Esophagus mucosa (tissue), 1 donor: ENCODE measurements around the gene CTNND2. TPM values are rescaled to one million over a fixed set of nuclear protein-coding genes. Genes with fewer than 3 reads are reported as not detected.
"Not testable (repeated sequence)": the region's sequence is repeated elsewhere in the genome, so short reads cannot be mapped to it uniquely, and the experiment has no call there.

Experiments
- ATAC-seq: fragments of 200-7000 bp; cut with Tn5 transposase; one replicate; pipeline ENCODE4 v1.9.1; 2020
- total RNA-seq: library from RNA; stranded (reverse); gene quantifications from one replicate; pipeline ENCODE4 v1.2.4, GENCODE V29; 2023
- donor health status: DM: yes; HTN: yes; CAD: no.

Gene CTNND2
- total RNA-seq, 1 donor from 2014 or later, result not detected

DNA sequence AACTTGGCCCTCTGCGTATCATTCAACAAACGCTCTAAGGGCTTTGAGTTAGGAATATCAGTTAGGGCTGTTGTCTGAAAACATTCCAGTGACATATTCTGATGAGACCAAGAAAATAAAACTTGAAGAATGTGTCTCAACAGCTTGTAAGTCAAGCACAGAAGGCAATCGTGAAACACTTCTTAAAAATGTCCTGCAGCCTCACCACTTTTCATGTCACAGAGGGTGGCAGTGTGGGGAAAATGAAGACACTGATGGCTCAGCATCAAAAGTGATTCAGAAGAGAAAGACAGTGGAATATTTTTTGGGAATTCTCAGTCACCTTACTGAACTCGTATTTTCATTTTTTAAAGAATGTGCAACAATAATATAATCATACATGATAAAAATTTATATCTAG lies 247.3 kb downstream of the CTNND2 start:
- no peak for ATAC-seq

DNA sequence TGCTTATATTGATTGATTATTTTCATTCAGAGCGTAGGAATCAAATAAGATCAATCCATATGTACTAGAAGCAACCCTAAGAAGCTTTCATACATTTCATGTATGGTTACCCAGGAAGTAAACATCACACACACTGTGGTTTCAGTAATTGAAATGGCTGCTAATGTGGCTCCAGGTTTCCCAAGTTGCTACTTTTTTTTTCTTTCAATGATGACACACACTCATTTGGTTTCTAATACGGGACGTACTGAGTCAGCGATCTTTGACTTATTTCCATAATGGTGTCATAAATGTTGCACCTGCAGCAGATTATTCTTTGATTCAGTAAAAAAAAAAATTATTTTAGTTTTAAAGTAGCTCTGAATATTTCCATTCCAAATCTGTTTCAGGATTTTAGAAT lies 248.6 kb downstream of the CTNND2 start:
- ATAC-seq, result no peak

DNA sequence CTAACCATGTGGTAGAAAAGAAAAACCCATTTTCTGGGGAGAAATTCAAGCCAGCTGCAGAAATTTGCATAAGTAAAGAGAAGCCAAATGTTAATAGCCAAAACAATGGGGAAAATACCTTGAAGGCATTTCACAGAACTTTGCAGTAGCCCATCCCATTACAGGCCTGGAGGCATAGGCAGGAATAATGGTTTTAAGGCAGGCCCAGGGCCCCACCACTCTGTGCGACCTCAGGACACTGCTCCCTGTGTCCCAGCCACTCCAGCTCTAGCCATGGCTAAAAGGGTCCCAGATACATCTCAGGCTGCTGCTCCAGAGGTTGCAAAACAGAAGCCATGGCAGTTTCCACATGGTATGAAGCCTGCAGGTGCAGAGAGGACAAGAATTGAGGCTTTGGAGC lies 253.3 kb downstream of the CTNND2 start:
- ATAC-seq, result no peak

DNA sequence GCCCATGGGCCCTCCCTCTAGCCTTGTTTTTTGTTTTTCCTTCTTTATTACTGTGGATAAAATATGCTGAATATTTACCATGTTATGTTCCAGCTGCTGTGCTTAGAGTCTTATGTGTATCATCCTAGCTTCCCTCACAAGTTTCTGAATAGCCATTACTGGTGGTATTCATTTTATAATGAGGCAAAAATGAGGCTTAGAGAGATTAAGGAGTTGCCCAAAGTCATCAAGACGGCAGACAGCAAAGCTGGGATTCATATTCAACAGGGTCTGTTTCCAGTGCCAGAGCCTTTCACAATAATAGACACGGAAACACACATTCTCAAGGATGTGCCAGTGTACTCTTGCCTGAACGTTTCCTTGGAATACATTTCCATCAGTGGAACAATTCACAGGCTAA lies 258.1 kb downstream of the CTNND2 start:
- ATAC-seq, result no peak

GRCh38 chr5:11642438-11642837 lies 261.8 kb downstream of the CTNND2 start:
- ATAC-seq, result no peak

DNA sequence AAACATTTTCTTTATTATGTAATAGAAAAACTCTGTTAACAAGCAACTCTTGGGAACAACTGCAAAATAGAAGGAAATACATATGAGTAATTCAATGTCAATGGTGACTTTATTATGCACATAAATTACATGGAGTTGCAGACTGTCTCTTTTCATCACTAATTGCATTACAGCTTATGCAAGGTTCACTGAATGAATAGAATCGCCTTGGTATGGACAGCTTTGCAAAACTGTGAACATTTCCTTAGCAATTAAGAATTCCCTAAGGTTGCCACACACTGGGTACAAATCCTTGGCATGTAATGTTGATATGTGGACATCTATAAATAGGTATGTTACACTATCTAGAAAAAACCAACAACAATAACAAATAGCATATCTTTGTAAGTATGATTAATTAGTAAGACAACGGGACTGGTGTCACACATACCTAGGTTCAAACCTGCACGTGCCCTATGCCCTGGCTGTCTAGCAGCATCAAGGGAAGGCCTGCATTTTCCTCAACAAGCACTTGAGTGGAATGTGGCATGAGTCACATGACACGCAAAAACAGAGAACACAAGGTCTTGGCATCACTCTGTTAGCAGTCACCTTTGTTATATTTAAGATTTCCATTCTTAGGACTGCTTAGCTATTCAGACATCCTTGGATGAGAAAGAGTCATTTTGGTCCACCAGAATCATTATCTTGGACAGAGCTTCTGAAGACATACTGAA lies 263.9 kb downstream of the CTNND2 start:
- ATAC-seq, result no peak

GRCh38 chr5:11622785-11623184 lies 281.5 kb downstream of the CTNND2 start:
- ATAC-seq, result no peak

DNA sequence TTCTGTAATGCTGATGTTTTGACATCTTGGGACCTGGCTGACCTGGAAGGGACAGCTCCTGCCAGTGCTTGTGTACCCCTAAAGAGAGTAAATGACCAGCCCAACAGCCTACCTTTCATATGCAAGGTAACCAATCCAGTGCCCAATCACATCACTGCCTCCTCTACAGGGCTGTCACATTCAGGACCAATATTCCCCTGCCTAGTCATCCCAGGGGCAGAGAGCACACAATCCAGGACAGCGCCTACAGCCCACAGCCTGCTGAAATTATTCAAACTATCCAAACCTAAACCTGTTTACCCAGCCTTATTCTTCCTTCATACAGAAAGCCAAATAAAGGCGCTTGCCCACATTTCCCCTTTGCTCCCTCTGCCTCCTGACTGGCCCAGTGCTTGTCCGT lies 284.1 kb downstream of the CTNND2 start:
- no peak for ATAC-seq

GRCh38 chr5:11619339-11620024 lies 284.8 kb downstream of the CTNND2 start:
- ATAC-seq, result no peak

DNA sequence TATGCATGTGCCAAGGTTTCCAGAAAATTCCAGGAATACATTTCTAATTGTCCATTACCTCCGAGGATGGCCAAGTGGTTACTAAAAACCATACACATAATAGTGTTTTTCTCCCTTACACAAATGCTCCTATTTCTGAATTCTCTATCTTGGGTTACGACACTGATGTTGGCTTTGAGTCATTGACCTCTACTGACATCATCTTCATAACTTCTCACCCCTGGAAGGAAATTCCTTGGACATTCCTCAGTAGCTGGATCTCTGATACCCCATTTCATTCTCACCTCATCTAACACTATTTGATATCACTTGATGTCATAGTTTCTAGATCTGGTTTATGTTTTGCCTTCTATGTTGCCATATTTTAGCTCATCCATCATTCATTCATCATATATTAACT lies 287.2 kb downstream of the CTNND2 start:
- no peak for ATAC-seq

GRCh38 chr5:11616624-11617023 lies 287.6 kb downstream of the CTNND2 start:
- ATAC-seq, result not testable (repeated sequence)

GRCh38 chr5:11611011-11611410 lies 293.2 kb downstream of the CTNND2 start:
- ATAC-seq, result no peak

- ATAC-seq, result no peak
Measured at GRCh38 chr5:11609570-11610303, 294.5 kb downstream of the CTNND2 start.

GRCh38 chr5:11608530-11608929 lies 295.7 kb downstream of the CTNND2 start:
- ATAC-seq, result no peak

GRCh38 chr5:11607944-11608483 lies 296.2 kb downstream of the CTNND2 start:
- ATAC-seq, result no peak

DNA sequence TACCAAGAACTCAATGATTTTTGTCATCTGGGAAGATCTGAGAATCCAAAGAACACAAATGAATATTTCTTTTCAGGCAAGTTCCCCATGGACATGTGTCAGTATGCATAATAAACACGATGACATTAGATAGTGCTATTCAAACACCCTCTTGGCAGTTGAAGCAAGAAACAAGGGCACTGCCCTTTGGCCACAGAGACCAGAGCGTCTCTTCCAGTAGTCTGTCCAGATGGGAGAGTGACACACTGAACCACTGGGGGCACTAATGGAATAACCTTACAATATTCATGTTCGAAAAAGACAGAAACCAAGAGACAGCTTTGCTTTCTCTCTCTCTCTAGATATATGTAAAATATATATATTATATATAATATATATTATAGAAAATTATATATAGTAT lies 301.9 kb downstream of the CTNND2 start:
- no peak for ATAC-seq

DNA sequence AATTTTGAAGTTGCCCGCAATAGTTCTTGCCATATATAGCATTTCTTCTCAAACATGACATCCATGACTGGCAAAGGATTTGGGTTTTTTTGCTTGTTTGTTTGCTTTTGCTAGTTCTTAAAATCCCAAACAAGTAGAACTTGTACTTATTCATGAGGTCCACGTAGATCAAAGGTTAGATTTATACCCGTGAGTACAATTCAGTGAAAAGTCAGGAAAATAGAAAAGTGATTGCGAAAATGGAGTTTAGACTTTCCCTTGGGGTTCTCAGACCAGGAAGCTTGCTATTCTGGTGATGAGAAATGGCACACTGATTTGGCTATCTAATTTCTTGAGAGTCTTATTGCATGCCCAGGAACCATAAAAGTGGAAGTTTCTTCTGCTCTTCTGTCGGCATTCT lies 304.7 kb downstream of the CTNND2 start:
- ATAC-seq, result no peak

DNA sequence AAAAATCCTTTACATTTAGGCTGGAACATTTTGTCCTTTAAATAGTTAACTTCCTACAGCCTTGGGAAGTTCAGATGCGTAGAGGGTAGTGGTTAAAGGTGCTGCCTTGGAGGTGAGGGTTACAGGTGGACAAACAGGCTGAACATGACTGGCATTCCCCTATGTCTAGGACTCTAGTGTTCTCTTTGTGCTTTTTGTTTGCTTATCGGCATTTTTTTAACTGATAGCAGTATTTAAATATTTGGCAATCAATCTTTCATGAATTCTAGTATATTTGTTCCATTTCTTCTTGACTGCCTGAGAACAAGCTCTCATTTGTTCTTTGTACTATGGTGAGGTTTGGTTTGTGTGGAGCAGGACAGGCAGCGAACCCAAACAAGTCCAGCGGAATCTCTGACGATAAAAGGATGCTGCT lies 307.6 kb downstream of the CTNND2 start:
- ATAC-seq, result no peak

DNA sequence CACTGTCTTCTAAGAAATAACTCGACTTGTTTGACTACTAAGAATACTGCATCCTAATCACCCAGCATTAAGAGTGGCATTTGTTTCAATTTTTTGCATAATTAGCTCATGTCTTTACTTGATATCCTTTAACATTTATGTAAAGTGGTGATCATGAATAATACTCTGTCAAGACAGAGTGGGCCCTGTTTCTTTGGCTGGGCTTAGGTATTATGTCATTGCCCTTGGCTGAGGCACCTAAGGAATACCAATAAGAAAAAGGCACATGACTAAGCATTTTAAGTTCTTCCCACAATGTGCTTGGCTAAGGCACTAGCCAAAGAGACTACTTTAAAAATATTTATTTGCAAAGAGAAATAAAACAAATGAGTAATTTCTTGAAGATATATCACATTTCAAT lies 308.1 kb downstream of the CTNND2 start:
- ATAC-seq, result peak; percentile 72

DNA sequence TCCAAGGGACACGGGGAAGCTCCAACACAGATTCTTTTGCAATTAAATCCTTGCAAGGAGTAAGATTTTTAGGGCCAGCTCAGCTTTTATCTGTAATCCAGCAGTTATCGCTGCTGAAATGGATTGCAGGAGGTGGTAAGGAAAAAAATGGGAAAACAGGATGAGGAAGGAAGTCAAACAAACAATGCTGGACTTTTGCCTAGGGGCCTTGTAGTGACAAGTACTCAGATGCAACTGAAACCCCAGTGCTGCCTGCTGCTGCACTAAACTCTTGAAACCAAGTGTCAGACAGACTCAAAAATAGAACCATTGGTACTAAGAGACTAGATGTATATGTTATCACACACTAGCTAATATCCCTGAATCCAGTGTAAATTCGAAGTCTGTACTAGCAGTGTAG lies 309.2 kb downstream of the CTNND2 start:
- ATAC-seq, result no peak

GRCh38 chr5:11594021-11594420 lies 310.2 kb downstream of the CTNND2 start:
- no peak for ATAC-seq

- ATAC-seq, result no peak
Measured at GRCh38 chr5:11590475-11590874, 313.8 kb downstream of the CTNND2 start.

- ATAC-seq, result no peak
Measured at GRCh38 chr5:11588803-11589202, 315.4 kb downstream of the CTNND2 start.
